GM08714 (cell line): ENCODE data around the gene TCF7L2.

Experiments
- H3K4me3 ChIP-seq: fragments of 200-500 bp; sonication (Bioruptor generic); 2 replicates; pipeline ENCODE4 v1.5.1; 2014; ENCODE audit warnings: mild to moderate bottlenecking, low read length, inconsistent platforms
- ZNF274 ChIP-seq: IDR thresholded peaks from 2 replicates; pipeline ENCODE4 v1.6.1; 2012; ENCODE audit warnings: mild to moderate bottlenecking, low read depth, low read length

TCF7L2 gene

GRCh38 chr10:112985690-112986543 lies 35.9 kb downstream of the TCF7L2 start:
- no peak for TF ChIP-seq ZNF274
- H3K4me3 ChIP-seq, result no peak overlapping the region

- TF ChIP-seq ZNF274, result no peak
- no peak overlapping the region for H3K4me3 ChIP-seq
Measured at GRCh38 chr10:112986544-112987190, 36.6 kb downstream of the TCF7L2 start.

GRCh38 chr10:112988839-112989406 lies 38.9 kb downstream of the TCF7L2 start:
- no peak for TF ChIP-seq ZNF274
- no peak overlapping the region for H3K4me3 ChIP-seq

GRCh38 chr10:112989826-112990225 lies 39.8 kb downstream of the TCF7L2 start:
- no peak overlapping the region for H3K4me3 ChIP-seq
- TF ChIP-seq ZNF274, result no peak

DNA sequence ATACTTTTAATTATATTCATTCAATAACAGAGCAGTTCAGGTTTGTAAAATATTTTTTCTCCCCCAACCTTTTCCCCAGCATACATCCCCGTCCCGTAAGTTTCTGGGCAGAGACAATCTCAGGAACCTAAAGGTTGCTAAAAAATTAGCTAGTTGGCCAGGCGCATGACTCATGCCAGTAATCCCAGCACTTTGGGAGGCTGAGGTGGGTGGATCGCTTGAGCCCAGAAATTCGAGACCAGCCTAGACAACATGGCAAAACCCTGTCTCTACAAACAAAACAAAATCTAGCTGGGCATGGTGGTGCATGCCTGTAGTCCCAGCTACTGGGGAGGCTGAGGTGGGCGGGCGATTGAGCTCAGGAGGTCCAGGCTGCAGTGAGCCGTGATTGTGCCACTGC lies 40.2 kb downstream of the TCF7L2 start:
- TF ChIP-seq ZNF274, result no peak

GRCh38 chr10:112991888-112992491 lies 41.9 kb downstream of the TCF7L2 start:
- TF ChIP-seq ZNF274, result no peak
- no peak overlapping the region for H3K4me3 ChIP-seq

More for the DNA sequence above, 40.2 kb downstream of the TCF7L2 start:
- H3K4me3 ChIP-seq, result no peak overlapping the region

- no peak overlapping the region for H3K4me3 ChIP-seq
- TF ChIP-seq ZNF274, result no peak
Measured at GRCh38 chr10:112996462-112996861, 46.4 kb downstream of the TCF7L2 start.

GRCh38 chr10:112999102-112999501 lies 49.1 kb downstream of the TCF7L2 start:
- H3K4me3 ChIP-seq, result no peak overlapping the region
- TF ChIP-seq ZNF274, result no peak

DNA sequence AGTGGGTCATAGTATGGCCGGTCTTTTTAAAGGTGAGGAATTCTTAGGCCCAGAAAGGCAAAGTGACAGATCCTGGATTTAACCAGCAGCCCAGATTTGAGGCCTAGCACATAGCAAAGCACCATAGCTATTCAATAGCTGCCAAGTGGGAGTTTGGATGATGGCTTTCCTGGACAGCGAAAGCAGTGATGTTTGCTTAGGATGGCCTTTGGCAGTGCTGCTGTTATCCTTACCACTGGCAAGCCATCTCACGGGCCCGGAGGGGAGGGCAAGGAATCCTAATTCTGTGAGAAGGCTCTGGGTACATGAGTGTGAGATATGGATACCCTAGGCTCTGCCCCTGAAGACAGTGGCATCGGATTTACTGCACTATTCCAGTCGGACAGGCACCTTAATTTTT lies 50.4 kb downstream of the TCF7L2 start:
- no peak overlapping the region for H3K4me3 ChIP-seq
- no peak for TF ChIP-seq ZNF274

- no peak overlapping the region for H3K4me3 ChIP-seq
- TF ChIP-seq ZNF274, result no peak
Measured at GRCh38 chr10:113000876-113001598, 51.0 kb downstream of the TCF7L2 start.

- TF ChIP-seq ZNF274, result no peak
- no peak overlapping the region for H3K4me3 ChIP-seq
Measured at GRCh38 chr10:113001599-113002448, 51.8 kb downstream of the TCF7L2 start.

GRCh38 chr10:113002449-113002777 lies 52.4 kb downstream of the TCF7L2 start:
- TF ChIP-seq ZNF274, result no peak
- no peak overlapping the region for H3K4me3 ChIP-seq

- H3K4me3 ChIP-seq, result no peak overlapping the region
- TF ChIP-seq ZNF274, result no peak
Measured at GRCh38 chr10:113003052-113003451, 53.0 kb downstream of the TCF7L2 start.
